K562 (cell line): ENCODE data around the gene ADAT3. TPM values are rescaled to one million over a fixed set of nuclear protein-coding genes. Genes with fewer than 3 reads are reported as not detected.

Experiments
- FOXP1 ChIP-seq: sonication (generic); formaldehyde crosslinking; IDR thresholded peaks from 2 replicates; pipeline ENCODE4 v1.8.0; 2022; ENCODE audit warnings: mild to moderate bottlenecking, missing genetic modification reagents
- PCBP1 ChIP-seq: fragments of 200-400 bp; formaldehyde crosslinking; IDR thresholded peaks from 2 replicates; pipeline ENCODE4 v1.6.1; 2018; ENCODE audit warnings: mild to moderate bottlenecking, low read depth, low read length; ENCODE audit not compliant: poor library complexity, severe bottlenecking
- RBM25 ChIP-seq: fragments of 200-400 bp; formaldehyde crosslinking; IDR thresholded peaks from 2 replicates; pipeline ENCODE4 v1.6.1; 2018; ENCODE audit warnings: low read length, low read depth, moderate library complexity; ENCODE audit not compliant: severe bottlenecking
- TEAD2 ChIP-seq: fragments of 450-650 bp; IDR thresholded peaks from 2 replicates; pipeline ENCODE4 v1.6.1; 2016; ENCODE audit warnings: missing genetic modification characterization, control low read depth, missing compliant biosample characterization
- TFE3 ChIP-seq: fragments of 450-650 bp; formaldehyde crosslinking; IDR thresholded peaks from 2 replicates; pipeline ENCODE4 v1.4.0; 2020; ENCODE audit warnings: mild to moderate bottlenecking, mixed read lengths
- ZBTB40 ChIP-seq, 2 experiments: fragments of 450-650 bp in 1 of 2; sonication (generic) in 1 of 2; formaldehyde crosslinking in 1 of 2; IDR thresholded peaks; 2 replicates each; pipeline versions ENCODE4 v1.7.1 to v1.9.0; 2016 to 2022; ENCODE audit warnings: inconsistent platforms in 1 of 2, mild to moderate bottlenecking in 1 of 2, missing genetic modification reagents in 1 of 2
- ZNF165 ChIP-seq: fragments of 250-450 bp; sonication (Bioruptor Pico); IDR thresholded peaks from 2 replicates; pipeline ENCODE4 v1.4.0; 2020; ENCODE audit warnings: borderline replicate concordance
- ZNF431 ChIP-seq: sonication (generic); formaldehyde crosslinking; IDR thresholded peaks from 2 replicates; pipeline ENCODE4 v1.8.0; 2022; ENCODE audit warnings: mild to moderate bottlenecking, missing genetic modification reagents
- ZNF639 ChIP-seq, 2 experiments: fragments of 200-800 bp in 1 of 2; sonication (Bioruptor generic) in 1 of 2; sonication (generic) in 1 of 2; formaldehyde crosslinking in 1 of 2; IDR thresholded peaks in 1 of 2; conservative IDR thresholded peaks in 1 of 2; 2 replicates each; pipeline versions ENCODE4 v1.5.0 to v1.6.1; 2016 to 2020; ENCODE audit warnings: missing compliant biosample characterization in 1 of 2, missing genetic modification characterization in 1 of 2, missing genetic modification reagents in 1 of 2
- ZNF764 ChIP-seq: fragments of 250-450 bp; sonication (Bioruptor Pico); IDR thresholded peaks from 2 replicates; pipeline ENCODE4 v1.4.0; 2020; ENCODE audit warnings: low read depth, mild to moderate bottlenecking, moderate library complexity
- polyA plus RNA-seq, 8 experiments: library from polyadenylated mRNA; depleted of rRNA in 4 of 8; stranded (reverse) in 5 of 8; unstranded in 3 of 8; fragments of >200 nt; fragmentation: Nextera tagmentation in 2 of 8; fragmentation: Illumina TruSeq in 1 of 8; extraction: Ambion mirVana in 2 of 8; extraction: Trizol in 1 of 8; gene quantifications; 2 replicates each; pipeline versions ENCODE4 v1.2.1 to v1.2.3, GENCODE V29; 2011 to 2014; ENCODE audit warnings: inconsistent platforms in 1 of 8, missing spikeins in 1 of 8
- total RNA-seq, 7 experiments: library from RNA; depleted of rRNA in 6 of 7; stranded (reverse); fragments of >200 nt in 6 of 7; fragmentation: Illumina TruSeq in 2 of 7; extraction: Trizol in 2 of 7; gene quantifications; 2 replicates each; pipeline versions ENCODE4 v1.2.1 to v1.2.3, GENCODE V29; 2011 to 2021; ENCODE audit warnings: low replicate concordance in 1 of 7
- TF ChIP-seq, protein P1 (sequence below): sonication (generic); formaldehyde crosslinking; IDR thresholded peaks from 2 replicates; pipeline ENCODE4 v1.8.1; 2023; ENCODE audit warnings: mild to moderate bottlenecking, missing genetic modification reagents

Gene ADAT3
- total and polyA plus RNA-seq, 9 of the 15 experiments (the other 6 are each of a cell fraction or from before 2014, with no cell fraction given) = 0.67 to 15.6 (median 7.8) TPM; not detected in 4

DNA sequence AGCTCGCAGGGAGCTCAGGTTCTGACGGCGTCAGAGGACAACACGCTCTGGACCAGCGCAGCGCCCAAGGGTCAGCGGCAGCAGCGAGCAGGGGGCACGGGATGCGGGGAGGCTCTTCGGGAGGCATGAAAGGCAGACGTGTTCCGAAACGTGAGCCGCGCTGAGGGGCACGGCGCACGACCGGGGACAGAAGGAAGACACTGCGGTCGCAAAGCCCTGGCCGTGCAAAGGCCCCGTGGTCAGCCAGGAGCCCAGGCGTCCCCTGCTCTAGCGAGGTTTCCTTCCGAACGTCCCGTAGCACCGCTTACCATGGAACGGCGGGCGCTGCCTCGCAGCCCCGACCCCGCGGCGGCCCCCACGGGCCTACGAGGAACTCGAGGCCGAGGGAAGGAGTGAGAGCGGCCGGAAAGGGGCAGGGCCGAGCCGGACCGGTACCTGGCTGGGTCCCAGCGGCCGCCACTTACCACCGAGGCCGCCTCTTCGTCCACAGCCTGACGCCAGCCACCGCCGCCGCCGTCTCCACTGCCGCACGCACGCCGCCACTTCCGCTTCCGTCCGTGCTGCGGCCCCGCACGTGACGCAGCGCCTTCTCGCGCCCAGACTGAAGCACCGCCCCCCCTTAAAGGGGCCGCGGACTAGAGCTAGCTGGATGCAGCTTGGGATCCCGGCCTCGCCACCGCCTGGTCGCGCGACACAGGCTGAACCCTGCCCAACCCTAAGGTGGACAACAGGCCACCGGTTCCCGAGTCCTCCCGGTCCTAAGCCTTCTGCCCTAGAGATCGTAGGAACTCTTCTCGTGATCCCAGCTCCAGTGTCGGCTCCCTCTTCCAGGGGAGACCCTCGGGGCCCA is 29.3 kb upstream of the ADAT3 start (continued):
- TF ChIP-seq TFE3 (CRISPR knock-in tag) (peak; percentile 80), TEAD2 (no peak), PCBP1 (no peak), ZNF431 (CRISPR knock-in tag) (no peak), ZNF639 (CRISPR knock-in tag; conservative IDR thresholded peaks at IDR 0.05 in 1 of 2, IDR thresholded peaks at IDR 0.05 in 1 of 2) (no peak), ZNF764 (CRISPR knock-in tag) (no peak), FOXP1 (CRISPR knock-in tag) (no peak), RBM25 (peak; percentile 90), ZBTB40 (IDR thresholded peaks at IDR 0.05) (peak; percentile 93), ZBTB40 (CRISPR knock-in tag; IDR thresholded peaks at IDR 0.05) (no peak; the same call in 1 of the 2 replicates), ZNF165 (CRISPR knock-in tag) (no peak)
- TF ChIP-seq, protein P1, sequence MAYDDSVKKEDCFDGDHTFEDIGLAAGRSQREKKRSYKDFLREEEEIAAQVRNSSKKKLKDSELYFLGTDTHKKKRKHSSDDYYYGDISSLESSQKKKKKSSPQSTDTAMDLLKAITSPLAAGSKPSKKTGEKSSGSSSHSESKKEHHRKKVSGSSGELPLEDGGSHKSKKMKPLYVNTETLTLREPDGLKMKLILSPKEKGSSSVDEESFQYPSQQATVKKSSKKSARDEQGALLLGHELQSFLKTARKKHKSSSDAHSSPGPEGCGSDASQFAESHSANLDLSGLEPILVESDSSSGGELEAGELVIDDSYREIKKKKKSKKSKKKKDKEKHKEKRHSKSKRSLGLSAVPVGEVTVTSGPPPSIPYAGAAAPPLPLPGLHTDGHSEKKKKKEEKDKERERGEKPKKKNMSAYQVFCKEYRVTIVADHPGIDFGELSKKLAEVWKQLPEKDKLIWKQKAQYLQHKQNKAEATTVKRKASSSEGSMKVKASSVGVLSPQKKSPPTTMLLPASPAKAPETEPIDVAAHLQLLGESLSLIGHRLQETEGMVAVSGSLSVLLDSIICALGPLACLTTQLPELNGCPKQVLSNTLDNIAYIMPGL (CRISPR knock-in tag) = peak; percentile 32; the same call in 1 of the 2 replicates
